ENCODE results near the gene KLHL3.

The KLHL3 gene

GRCh38 chr5:137609127-137609526, 126.8 kb downstream of the KLHL3 start:
- Mint-ChIP-seq H3K9me3 (no peaks in the 10 kb centered on the region), H3K27ac (no peak overlapping the region), H3K4me1 (no peaks in the 10 kb centered on the region), H3K36me3 (no peaks in the 10 kb centered on the region), H3K4me3 (no peak overlapping the region)
- DNase-seq (ENCODE audit: low spot score in 2 of 2) (no peak), ATAC-seq (no peak)

DNA sequence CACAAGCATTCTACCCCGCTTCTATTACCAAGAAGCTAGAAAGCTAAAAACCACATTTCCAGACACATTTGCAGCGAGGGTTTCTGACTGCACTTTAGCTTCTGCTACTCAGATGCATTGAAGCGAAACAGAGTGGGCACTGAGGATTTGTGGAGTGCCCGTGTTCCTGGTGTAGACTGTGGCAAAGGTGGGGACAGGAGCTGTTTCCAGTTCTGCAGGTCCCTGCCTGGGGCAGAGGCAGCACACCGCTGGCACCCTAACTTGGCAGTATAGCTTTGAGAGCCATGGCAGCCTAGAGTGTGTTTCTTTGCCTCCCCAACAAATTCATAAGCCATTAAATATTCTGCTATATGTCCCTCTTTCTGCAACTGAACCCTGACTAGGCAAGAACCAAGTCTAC, 128.1 kb downstream of the KLHL3 start:
- Mint-ChIP-seq H3K9me3 (no peaks in the 10 kb centered on the region), H3K4me3 (no peak overlapping the region), H3K36me3 (no peaks in the 10 kb centered on the region), H3K27ac (no peak overlapping the region), H3K4me1 (no peaks in the 10 kb centered on the region)
- DNase-seq (ENCODE audit: low spot score in 2 of 2) (no peak), ATAC-seq (no peak)

DNA sequence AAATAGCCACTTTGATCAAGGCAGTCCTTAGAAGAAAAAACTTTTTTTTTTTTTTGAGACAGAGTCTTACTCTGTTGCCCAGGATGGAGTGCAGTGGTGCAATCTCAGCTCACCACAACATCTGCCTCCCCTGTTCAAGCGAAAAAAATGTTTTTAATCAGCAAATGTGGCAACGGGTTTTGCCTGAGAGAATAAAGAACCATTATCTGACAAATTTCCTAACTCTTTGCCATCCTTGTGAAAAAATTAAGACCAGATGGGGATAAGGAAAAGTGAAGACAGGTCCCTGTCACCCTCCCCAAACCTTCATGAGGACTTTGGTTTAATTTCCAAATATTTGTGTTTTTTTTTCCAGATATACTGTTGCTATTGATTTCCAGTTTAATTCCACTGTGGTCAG, 129.5 kb downstream of the KLHL3 start:
- ATAC-seq (no peak), DNase-seq (ENCODE audit: low spot score in 2 of 2) (no peak)
- H3K9me3 Mint-ChIP-seq = no peaks in the 10 kb centered on the region
- no peaks in the 10 kb centered on the region for H3K4me1 Mint-ChIP-seq
- no peak overlapping the region for H3K27ac Mint-ChIP-seq
- H3K36me3 Mint-ChIP-seq = no peaks in the 10 kb centered on the region
- H3K4me3 Mint-ChIP-seq = no peak overlapping the region

GRCh38 chr5:137605411-137605810, 130.5 kb downstream of the KLHL3 start:
- no peaks in the 10 kb centered on the region for H3K36me3 Mint-ChIP-seq
- H3K4me3 Mint-ChIP-seq = no peak overlapping the region
- H3K9me3 Mint-ChIP-seq = no peaks in the 10 kb centered on the region
- ATAC-seq (no peak), DNase-seq (ENCODE audit: low spot score in 2 of 2) (no peak)
- H3K4me1 Mint-ChIP-seq = no peaks in the 10 kb centered on the region
- H3K27ac Mint-ChIP-seq = no peak overlapping the region

GRCh38 chr5:137604348-137605095, 131.4 kb downstream of the KLHL3 start:
- Mint-ChIP-seq H3K27ac (no peak overlapping the region), H3K9me3 (no peaks in the 10 kb centered on the region), H3K4me1 (no peaks in the 10 kb centered on the region), H3K36me3 (peaks cover 3% of the 10 kb centered on the region), H3K4me3 (no peak overlapping the region)
- DNase-seq (ENCODE audit: low spot score in 2 of 2) (no peak), ATAC-seq (peak; percentile 4)

- peaks cover 6% of the 10 kb centered on the region for H3K36me3 Mint-ChIP-seq
- no peak overlapping the region for H3K27ac Mint-ChIP-seq
- H3K4me3 Mint-ChIP-seq = no peak overlapping the region
- no peak for ATAC-seq
- no peak for DNase-seq (ENCODE audit: low spot score in 2 of 2)
- H3K4me1 Mint-ChIP-seq = no peaks in the 10 kb centered on the region
- H3K9me3 Mint-ChIP-seq = no peaks in the 10 kb centered on the region
These were observed 132.0 kb downstream of the KLHL3 start for GRCh38 chr5:137603891-137604290.

DNA sequence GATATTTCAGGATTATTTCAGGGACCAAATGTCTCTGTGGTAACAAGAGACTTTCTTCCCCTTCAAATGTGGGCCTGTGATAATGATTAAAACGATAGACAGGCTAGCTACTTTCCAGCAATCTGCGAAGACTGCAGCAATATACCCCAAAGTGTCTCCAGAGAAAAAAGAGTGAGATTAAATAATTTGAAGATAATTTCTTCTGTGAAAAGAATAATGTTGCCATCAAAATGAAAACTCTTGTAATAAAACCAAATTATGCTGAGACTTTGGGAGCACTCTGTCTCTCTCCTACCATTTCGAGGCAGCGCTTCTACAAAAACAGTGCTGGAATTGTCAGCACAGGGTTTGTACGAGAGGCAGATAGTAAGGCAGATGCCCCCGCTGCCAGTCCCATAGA, 132.5 kb downstream of the KLHL3 start:
- Mint-ChIP-seq H3K4me1 (no peaks in the 10 kb centered on the region), H3K4me3 (no peak overlapping the region), H3K9me3 (no peaks in the 10 kb centered on the region), H3K27ac (no peak overlapping the region), H3K36me3 (peaks cover 6% of the 10 kb centered on the region)
- DNase-seq (ENCODE audit: low spot score in 2 of 2) = no peak
- no peak for ATAC-seq

DNA sequence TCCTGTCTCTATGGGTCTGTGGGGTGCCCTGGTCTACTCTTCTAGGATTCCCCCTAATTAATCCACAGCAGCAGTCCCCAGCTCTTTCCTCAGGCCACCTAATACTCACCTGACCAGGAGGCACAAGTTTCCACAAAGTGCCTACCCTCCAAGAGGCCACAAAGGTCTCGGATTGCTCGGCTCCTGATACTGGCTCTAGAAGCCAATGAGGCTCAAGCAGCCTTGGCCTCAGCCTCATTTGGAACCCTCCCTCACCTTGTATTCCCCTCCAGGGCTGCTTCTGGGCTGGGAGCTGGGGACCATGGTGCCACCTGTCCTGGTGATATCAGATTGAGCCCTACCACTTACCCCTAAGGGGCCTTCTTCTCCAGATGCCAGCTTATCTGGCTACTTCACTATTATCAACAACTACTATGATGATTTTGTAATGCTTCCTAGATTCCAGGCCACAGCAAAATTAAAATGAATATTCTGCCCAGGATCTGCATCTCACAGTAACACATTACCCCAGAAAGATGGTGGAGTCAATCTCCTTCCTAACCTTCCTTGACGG, 133.1 kb downstream of the KLHL3 start:
- ATAC-seq = no peak

GRCh38 chr5:137600721-137601360, 135.0 kb downstream of the KLHL3 start:
- no peak for DNase-seq (ENCODE audit: low spot score in 2 of 2)
- no peaks in the 10 kb centered on the region for H3K4me1 Mint-ChIP-seq
- no peak for ATAC-seq
- no peaks in the 10 kb centered on the region for H3K9me3 Mint-ChIP-seq
- no peak overlapping the region for H3K27ac Mint-ChIP-seq
- peaks cover 6% of the 10 kb centered on the region for H3K36me3 Mint-ChIP-seq
- H3K4me3 Mint-ChIP-seq = no peak overlapping the region

More for the DNA sequence above, 133.1 kb downstream of the KLHL3 start:
- Mint-ChIP-seq H3K27ac (no peak overlapping the region), H3K9me3 (no peaks in the 10 kb centered on the region), H3K4me1 (no peaks in the 10 kb centered on the region), H3K36me3 (peaks cover 6% of the 10 kb centered on the region), H3K4me3 (no peak overlapping the region)
- no peak for DNase-seq (ENCODE audit: low spot score in 2 of 2)

- Mint-ChIP-seq H3K4me3 (no peak overlapping the region), H3K4me1 (no peaks in the 10 kb centered on the region), H3K36me3 (peaks cover 6% of the 10 kb centered on the region), H3K9me3 (no peaks in the 10 kb centered on the region), H3K27ac (no peak overlapping the region)
- ATAC-seq (no peak), DNase-seq (ENCODE audit: low spot score in 2 of 2) (no peak)
These were observed 136.4 kb downstream of the KLHL3 start for GRCh38 chr5:137599457-137599856.

GRCh38 chr5:137598399-137598798, 137.5 kb downstream of the KLHL3 start:
- H3K27ac Mint-ChIP-seq = no peak overlapping the region
- H3K9me3 Mint-ChIP-seq = no peaks in the 10 kb centered on the region
- no peak for ATAC-seq

GRCh38 chr5:137596941-137597340, 138.9 kb downstream of the KLHL3 start:
- Mint-ChIP-seq H3K27ac (no peak overlapping the region), H3K36me3 (peaks cover 6% of the 10 kb centered on the region), H3K4me3 (no peak overlapping the region), H3K9me3 (no peaks in the 10 kb centered on the region), H3K4me1 (no peaks in the 10 kb centered on the region)
- DNase-seq (ENCODE audit: low spot score in 2 of 2) (no peak), ATAC-seq (no peak)

More at GRCh38 chr5:137598399-137598798, 137.5 kb downstream of the KLHL3 start:
- no peak overlapping the region for H3K4me3 Mint-ChIP-seq
- DNase-seq (ENCODE audit: low spot score in 2 of 2) = no peak
- H3K4me1 Mint-ChIP-seq = no peaks in the 10 kb centered on the region
- H3K36me3 Mint-ChIP-seq = peaks cover 6% of the 10 kb centered on the region

- peaks cover 6% of the 10 kb centered on the region for H3K36me3 Mint-ChIP-seq
- H3K9me3 Mint-ChIP-seq = no peaks in the 10 kb centered on the region
- H3K4me1 Mint-ChIP-seq = no peaks in the 10 kb centered on the region
These were observed 140.4 kb downstream of the KLHL3 start for GRCh38 chr5:137595396-137596079.

DNA sequence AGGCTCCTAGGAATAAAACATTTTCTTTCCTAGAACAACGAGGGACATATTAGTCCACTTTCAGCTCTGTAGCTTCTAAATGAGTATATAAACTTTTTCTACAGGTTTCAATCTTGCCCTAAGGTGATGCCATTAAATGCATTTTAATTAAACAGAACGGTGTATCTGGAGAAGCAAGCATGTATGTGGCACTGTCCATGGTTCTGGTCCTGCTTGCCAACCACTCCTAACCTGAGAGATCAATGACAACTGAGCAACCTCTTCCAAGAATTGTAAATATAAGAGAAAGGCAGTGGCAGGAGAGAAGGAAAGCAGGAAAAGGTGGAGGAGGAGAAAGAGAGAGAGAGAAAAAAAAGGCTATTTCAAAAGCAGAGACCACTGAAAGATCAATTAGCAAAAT, 141.2 kb downstream of the KLHL3 start:
- Mint-ChIP-seq H3K9me3 (no peaks in the 10 kb centered on the region), H3K27ac (no peak overlapping the region), H3K4me3 (no peak overlapping the region), H3K36me3 (peaks cover 4% of the 10 kb centered on the region), H3K4me1 (no peaks in the 10 kb centered on the region)
- DNase-seq (ENCODE audit: low spot score in 2 of 2) = no peak
- no peak for ATAC-seq

More at GRCh38 chr5:137595396-137596079, 140.4 kb downstream of the KLHL3 start:
- no peak overlapping the region for H3K4me3 Mint-ChIP-seq
- H3K27ac Mint-ChIP-seq = no peak overlapping the region
- ATAC-seq (no peak), DNase-seq (ENCODE audit: low spot score in 2 of 2) (no peak)

GRCh38 chr5:137592317-137592716, 143.6 kb downstream of the KLHL3 start:
- Mint-ChIP-seq H3K36me3 (no peaks in the 10 kb centered on the region), H3K4me1 (peaks cover 6% of the 10 kb centered on the region), H3K4me3 (no peak overlapping the region), H3K9me3 (no peaks in the 10 kb centered on the region), H3K27ac (no peak overlapping the region)
- no peak for DNase-seq (ENCODE audit: low spot score in 2 of 2)
- no peak for ATAC-seq
